K562 (cell line): ENCODE results near the gene SLC66A3. TPM values are rescaled to one million over a fixed set of nuclear protein-coding genes. Genes with fewer than 3 reads are reported as not detected.
A peak's percentile ranks its signal among the peaks of the same experiment; 100 is the strongest.

Experiments used
- ERF ChIP-seq: fragments of 450-650 bp; formaldehyde crosslinking; IDR thresholded peaks from 2 replicates; pipeline ENCODE4 v1.4.0; 2020; ENCODE audit warnings: mild to moderate bottlenecking, mixed read lengths
- FOXK2 ChIP-seq, 2 experiments: fragments of 450-650 bp; IDR thresholded peaks in 1 of 2; conservative IDR thresholded peaks in 1 of 2; 2 replicates each; pipeline ENCODE4 v1.6.1; 2016; ENCODE audit warnings: low read depth in 2 of 2, mild to moderate bottlenecking in 1 of 2
- FOXP1 ChIP-seq: sonication (generic); formaldehyde crosslinking; IDR thresholded peaks from 2 replicates; pipeline ENCODE4 v1.8.0; 2022; ENCODE audit warnings: mild to moderate bottlenecking, missing genetic modification reagents
- MAFK ChIP-seq: IDR thresholded peaks from 2 replicates; pipeline ENCODE4 v1.6.1; 2011; ENCODE audit warnings: low read length, improper control_type of control experiment
- RFX5 ChIP-seq: IDR thresholded peaks from 2 replicates; pipeline ENCODE4 v1.6.1; 2011; ENCODE audit warnings: low read depth, mild to moderate bottlenecking, improper control_type of control experiment, low read length
- SNIP1 ChIP-seq: fragments of 450-650 bp; IDR thresholded peaks from 2 replicates; pipeline ENCODE4 v1.7.1; 2017; ENCODE audit warnings: low read depth, mild to moderate bottlenecking
- TEAD1 ChIP-seq, 2 experiments: fragments of 450-650 bp in 1 of 2; sonication (generic) in 1 of 2; formaldehyde crosslinking; IDR thresholded peaks; 2 replicates each; pipeline versions ENCODE4 v1.4.0 to v1.8.0; 2020 to 2022; ENCODE audit warnings: mild to moderate bottlenecking in 2 of 2, missing genetic modification reagents in 1 of 2
- TRIM24 ChIP-seq, 2 experiments: fragments of 450-650 bp; IDR thresholded peaks; 2 replicates each; pipeline ENCODE4 v1.6.1; 2016
- ZNF311 ChIP-seq: fragments of 250-450 bp; sonication (Bioruptor Pico); IDR thresholded peaks from 2 replicates; pipeline ENCODE4 v1.4.0; 2020; ENCODE audit warnings: mild to moderate bottlenecking, moderate library complexity
- ZNF41 ChIP-seq: fragments of 250-450 bp; sonication (Bioruptor Pico); conservative IDR thresholded peaks from 2 replicates; pipeline ENCODE4 v1.4.0; 2020; ENCODE audit warnings: mild to moderate bottlenecking
- ZNF764 ChIP-seq: fragments of 250-450 bp; sonication (Bioruptor Pico); IDR thresholded peaks from 2 replicates; pipeline ENCODE4 v1.4.0; 2020; ENCODE audit warnings: low read depth, mild to moderate bottlenecking, moderate library complexity
- polyA plus RNA-seq, 8 experiments: library from polyadenylated mRNA; depleted of rRNA in 4 of 8; stranded (reverse) in 5 of 8; unstranded in 3 of 8; fragments of >200 nt; fragmentation: Nextera tagmentation in 2 of 8; fragmentation: Illumina TruSeq in 1 of 8; extraction: Ambion mirVana in 2 of 8; extraction: Trizol in 1 of 8; gene quantifications; 2 replicates each; pipeline versions ENCODE4 v1.2.1 to v1.2.3, GENCODE V29; 2011 to 2014; ENCODE audit warnings: inconsistent platforms in 1 of 8, missing spikeins in 1 of 8
- total RNA-seq, 7 experiments: library from RNA; depleted of rRNA in 6 of 7; stranded (reverse); fragments of >200 nt in 6 of 7; fragmentation: Illumina TruSeq in 2 of 7; extraction: Trizol in 2 of 7; gene quantifications; 2 replicates each; pipeline versions ENCODE4 v1.2.1 to v1.2.3, GENCODE V29; 2011 to 2021; ENCODE audit warnings: low replicate concordance in 1 of 7
- TF ChIP-seq, protein P1 (sequence below): fragments of 250-450 bp; sonication (Bioruptor Pico); IDR thresholded peaks from 2 replicates; pipeline ENCODE4 v1.4.0; 2020
- TF ChIP-seq, protein P2 (sequence below): fragments of 250-450 bp; sonication (Bioruptor Pico); IDR thresholded peaks from 2 replicates; pipeline ENCODE4 v1.8.0; 2022; ENCODE audit warnings: moderate library complexity, mild to moderate bottlenecking, inconsistent platforms
- TF ChIP-seq, protein P3 (sequence below), 2 experiments: IDR thresholded peaks in 1 of 2; conservative IDR thresholded peaks in 1 of 2; 2 replicates each; pipeline ENCODE4 v1.6.1; 2016; ENCODE audit warnings: low read depth in 2 of 2, mild to moderate bottlenecking in 1 of 2, missing compliant biosample characterization in 1 of 2, missing genetic modification characterization in 1 of 2, moderate library complexity in 1 of 2
- TF ChIP-seq, protein P4 (sequence below): fragments of 450-650 bp; conservative IDR thresholded peaks from 2 replicates; pipeline ENCODE4 v1.6.1; 2016; ENCODE audit warnings: missing genetic modification characterization, low read depth, mild to moderate bottlenecking, control low read depth, missing compliant biosample characterization
- TF ChIP-seq, protein P5 (sequence below): fragments of 450-650 bp; IDR thresholded peaks from 2 replicates; pipeline ENCODE4 v1.6.1; 2016; ENCODE audit warnings: missing biosample characterization, missing genetic modification characterization

SLC66A3 gene
- total and polyA plus RNA-seq, 9 of the 15 experiments (the other 6 are each of a cell fraction or from before 2014, with no cell fraction given) = 2.8 to 30.0 (median 9.1) TPM

DNA sequence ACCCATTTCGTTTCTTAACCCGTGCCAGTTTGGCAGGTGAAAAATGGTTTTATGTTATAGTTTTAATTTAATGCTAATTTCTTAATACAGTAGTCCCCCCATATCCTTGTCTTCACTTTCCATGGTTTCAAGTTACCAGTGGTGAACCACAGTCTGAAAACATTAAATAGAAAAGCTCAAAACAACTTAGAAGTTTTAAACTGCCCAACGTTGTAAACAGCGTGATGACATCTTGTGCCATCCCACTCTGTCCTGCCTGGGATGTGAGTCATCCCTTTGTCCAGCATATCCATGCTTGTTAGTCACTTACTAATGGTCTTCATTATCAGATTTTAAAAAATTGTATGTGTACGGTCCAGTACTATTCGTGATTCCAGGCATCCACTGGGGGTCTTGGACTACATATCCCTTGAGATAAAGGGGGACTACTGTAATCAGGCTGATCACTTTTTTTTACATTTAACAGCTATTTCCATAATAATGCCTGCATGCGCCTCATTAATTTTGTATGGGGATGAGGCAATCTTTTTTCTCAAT is 31.9 kb downstream of the SLC66A3 start (continued):
- TF ChIP-seq, protein P1, sequence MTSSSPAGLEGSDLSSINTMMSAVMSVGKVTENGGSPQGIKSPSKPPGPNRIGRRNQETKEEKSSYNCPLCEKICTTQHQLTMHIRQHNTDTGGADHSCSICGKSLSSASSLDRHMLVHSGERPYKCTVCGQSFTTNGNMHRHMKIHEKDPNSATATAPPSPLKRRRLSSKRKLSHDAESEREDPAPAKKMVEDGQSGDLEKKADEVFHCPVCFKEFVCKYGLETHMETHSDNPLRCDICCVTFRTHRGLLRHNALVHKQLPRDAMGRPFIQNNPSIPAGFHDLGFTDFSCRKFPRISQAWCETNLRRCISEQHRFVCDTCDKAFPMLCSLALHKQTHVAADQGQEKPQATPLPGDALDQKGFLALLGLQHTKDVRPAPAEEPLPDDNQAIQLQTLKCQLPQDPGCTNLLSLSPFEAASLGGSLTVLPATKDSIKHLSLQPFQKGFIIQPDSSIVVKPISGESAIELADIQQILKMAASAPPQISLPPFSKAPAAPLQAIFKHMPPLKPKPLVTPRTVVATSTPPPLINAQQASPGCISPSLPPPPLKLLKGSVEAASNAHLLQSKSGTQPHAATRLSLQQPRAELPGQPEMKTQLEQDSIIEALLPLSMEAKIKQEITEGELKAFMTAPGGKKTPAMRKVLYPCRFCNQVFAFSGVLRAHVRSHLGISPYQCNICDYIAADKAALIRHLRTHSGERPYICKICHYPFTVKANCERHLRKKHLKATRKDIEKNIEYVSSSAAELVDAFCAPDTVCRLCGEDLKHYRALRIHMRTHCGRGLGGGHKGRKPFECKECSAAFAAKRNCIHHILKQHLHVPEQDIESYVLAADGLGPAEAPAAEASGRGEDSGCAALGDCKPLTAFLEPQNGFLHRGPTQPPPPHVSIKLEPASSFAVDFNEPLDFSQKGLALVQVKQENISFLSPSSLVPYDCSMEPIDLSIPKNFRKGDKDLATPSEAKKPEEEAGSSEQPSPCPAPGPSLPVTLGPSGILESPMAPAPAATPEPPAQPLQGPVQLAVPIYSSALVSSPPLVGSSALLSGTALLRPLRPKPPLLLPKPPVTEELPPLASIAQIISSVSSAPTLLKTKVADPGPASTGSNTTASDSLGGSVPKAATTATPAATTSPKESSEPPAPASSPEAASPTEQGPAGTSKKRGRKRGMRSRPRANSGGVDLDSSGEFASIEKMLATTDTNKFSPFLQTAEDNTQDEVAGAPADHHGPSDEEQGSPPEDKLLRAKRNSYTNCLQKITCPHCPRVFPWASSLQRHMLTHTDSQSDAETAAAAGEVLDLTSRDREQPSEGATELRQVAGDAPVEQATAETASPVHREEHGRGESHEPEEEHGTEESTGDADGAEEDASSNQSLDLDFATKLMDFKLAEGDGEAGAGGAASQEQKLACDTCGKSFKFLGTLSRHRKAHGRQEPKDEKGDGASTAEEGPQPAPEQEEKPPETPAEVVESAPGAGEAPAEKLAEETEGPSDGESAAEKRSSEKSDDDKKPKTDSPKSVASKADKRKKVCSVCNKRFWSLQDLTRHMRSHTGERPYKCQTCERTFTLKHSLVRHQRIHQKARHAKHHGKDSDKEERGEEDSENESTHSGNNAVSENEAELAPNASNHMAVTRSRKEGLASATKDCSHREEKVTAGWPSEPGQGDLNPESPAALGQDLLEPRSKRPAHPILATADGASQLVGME (CRISPR knock-in tag) = no peak
- TF ChIP-seq TRIM24 (IDR thresholded peaks at IDR 0.05) (peak; percentile 41 to 70; a peak in 2 of 4 replicates), RFX5 (no peak), FOXK2 (conservative IDR thresholded peaks at IDR 0.05 in 1 of 2, IDR thresholded peaks at IDR 0.05 in 1 of 2; ENCODE audit: low read depth in 2 of 2) (peak; percentile 59 to 81; a peak in 3 of 4 replicates), ZNF311 (peak; percentile 63; the same call in 1 of the 2 replicates), MAFK (no peak), ERF (CRISPR knock-in tag) (no peak), TEAD1 (CRISPR knock-in tag; IDR thresholded peaks at IDR 0.05) (0 out of 4 replicates have a peak, but pooled peaks of 1 of the 2 experiments have one; percentile 40), FOXP1 (CRISPR knock-in tag) (no peak), ZNF41 (CRISPR knock-in tag) (no peak), SNIP1 (no peak), ZNF764 (no peak)
- TF ChIP-seq, protein P2, sequence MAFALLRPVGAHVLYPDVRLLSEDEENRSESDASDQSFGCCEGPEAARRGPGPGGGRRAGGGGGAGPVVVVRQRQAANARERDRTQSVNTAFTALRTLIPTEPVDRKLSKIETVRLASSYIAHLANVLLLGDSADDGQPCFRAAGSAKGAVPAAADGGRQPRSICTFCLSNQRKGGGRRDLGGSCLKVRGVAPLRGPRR (CRISPR knock-in tag) = no peak
- TF ChIP-seq, protein P3, sequence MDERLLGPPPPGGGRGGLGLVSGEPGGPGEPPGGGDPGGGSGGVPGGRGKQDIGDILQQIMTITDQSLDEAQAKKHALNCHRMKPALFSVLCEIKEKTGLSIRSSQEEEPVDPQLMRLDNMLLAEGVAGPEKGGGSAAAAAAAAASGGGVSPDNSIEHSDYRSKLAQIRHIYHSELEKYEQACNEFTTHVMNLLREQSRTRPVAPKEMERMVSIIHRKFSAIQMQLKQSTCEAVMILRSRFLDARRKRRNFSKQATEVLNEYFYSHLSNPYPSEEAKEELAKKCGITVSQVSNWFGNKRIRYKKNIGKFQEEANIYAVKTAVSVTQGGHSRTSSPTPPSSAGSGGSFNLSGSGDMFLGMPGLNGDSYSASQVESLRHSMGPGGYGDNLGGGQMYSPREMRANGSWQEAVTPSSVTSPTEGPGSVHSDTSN (CRISPR knock-in tag; IDR thresholded peaks at IDR 0.05; ENCODE audit: low read depth) = no peak
- TF ChIP-seq, protein P3 (tag; conservative IDR thresholded peaks at IDR 0.05; ENCODE audit: low read depth) = no peak
- TF ChIP-seq, protein P4, sequence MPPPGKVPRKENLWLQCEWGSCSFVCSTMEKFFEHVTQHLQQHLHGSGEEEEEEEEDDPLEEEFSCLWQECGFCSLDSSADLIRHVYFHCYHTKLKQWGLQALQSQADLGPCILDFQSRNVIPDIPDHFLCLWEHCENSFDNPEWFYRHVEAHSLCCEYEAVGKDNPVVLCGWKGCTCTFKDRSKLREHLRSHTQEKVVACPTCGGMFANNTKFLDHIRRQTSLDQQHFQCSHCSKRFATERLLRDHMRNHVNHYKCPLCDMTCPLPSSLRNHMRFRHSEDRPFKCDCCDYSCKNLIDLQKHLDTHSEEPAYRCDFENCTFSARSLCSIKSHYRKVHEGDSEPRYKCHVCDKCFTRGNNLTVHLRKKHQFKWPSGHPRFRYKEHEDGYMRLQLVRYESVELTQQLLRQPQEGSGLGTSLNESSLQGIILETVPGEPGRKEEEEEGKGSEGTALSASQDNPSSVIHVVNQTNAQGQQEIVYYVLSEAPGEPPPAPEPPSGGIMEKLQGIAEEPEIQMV (tag) = no peak
- TF ChIP-seq, protein P5, sequence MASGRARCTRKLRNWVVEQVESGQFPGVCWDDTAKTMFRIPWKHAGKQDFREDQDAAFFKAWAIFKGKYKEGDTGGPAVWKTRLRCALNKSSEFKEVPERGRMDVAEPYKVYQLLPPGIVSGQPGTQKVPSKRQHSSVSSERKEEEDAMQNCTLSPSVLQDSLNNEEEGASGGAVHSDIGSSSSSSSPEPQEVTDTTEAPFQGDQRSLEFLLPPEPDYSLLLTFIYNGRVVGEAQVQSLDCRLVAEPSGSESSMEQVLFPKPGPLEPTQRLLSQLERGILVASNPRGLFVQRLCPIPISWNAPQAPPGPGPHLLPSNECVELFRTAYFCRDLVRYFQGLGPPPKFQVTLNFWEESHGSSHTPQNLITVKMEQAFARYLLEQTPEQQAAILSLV (tag) = no peak
